GM18505 (cell line): ENCODE results near the gene NANOS3.
"Not testable (repeated sequence)": the region's sequence is repeated elsewhere in the genome, so short reads cannot be mapped to it uniquely, and the experiment has no call there.

ENCODE experiments used
- ATAC-seq: cut with Tn5 transposase; IDR thresholded peaks from one replicate; pipeline ENCODE4 v1.9.1; 2021; ENCODE audit not compliant: unreplicated experiment
- POLR2A ChIP-seq: IDR thresholded peaks from 4 replicates; pipeline ENCODE4 v1.6.1; 2011; ENCODE audit warnings: borderline replicate concordance; ENCODE audit not compliant: insufficient read depth, insufficient read length; ENCODE audit errors: extremely low read depth

NANOS3 gene

DNA sequence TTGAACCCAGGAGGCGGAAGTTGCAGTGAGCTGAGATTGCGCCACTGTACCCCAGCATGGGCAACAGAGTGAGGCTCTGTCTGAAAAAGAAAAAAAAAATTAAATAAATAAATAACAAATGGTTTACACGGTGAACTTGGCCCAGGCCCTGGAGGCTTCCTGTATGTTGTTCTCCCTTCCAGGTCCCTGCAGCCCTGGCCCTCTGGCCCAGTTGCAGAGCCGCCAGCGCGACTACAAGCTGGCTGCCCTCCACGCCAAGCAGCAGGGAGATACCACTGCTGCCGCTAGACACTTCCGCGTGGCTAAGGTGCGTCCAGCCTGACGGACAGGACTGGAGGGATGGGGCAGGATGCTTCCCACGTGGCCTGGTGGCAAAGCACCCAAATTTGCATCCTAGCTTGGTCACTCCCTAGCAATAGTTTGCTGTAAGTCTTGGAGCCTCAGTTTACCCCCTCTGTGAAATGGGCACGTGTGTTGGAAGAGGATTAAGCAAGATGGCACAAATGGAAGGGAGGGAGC, 41.0 kb downstream of the NANOS3 start:
- no peak for TF ChIP-seq POLR2A
- no peak for ATAC-seq

DNA sequence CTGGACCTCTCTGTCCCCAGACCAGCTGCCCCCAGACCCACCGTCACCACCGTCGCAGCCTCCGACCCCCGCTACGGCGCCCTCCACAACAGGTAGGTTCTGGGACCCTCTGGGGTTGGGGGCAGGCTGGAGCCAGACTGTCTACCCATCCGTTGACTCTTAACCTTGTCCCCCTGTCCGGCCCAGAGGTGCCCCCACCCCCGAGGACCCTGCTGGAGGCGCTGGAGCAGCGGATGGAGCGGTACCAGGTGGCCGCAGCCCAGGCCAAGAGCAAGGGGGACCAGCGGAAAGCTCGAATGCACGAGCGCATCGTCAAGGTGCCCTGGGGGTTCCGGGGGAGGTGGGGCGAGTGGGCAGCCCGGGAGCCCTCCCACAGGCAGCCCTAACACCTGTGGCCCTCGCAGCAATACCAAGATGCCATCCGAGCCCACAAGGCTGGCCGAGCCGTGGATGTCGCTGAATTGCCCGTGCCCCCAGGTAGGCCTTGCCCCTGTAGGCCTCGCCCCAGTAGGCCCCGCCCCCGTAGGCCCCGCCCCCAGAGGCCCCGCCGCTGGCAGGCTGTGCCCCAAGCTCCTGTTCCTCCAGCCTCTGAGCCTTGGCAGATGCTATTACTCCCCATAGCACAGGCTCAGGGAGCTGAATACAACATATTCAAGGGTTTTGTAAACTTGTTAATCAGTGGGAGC, 41.9 kb downstream of the NANOS3 start:
- no peak for TF ChIP-seq POLR2A

DNA sequence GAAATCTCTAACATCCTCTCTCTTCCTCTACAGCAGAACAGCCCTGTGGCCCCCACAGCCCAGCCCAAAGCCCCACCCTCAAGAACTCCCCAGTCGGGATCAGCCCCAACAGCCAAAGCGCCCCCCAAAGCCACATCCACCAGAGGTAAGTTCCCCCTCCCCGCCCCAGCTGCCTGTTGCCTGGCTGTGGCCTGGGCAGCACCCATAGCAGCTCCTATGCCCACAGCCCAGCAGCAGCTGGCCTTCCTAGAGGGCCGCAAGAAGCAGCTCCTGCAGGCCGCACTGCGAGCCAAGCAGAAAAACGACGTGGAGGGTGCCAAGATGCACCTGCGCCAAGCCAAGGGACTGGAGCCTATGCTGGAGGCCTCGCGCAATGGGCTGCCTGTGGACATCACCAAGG, 43.6 kb downstream of the NANOS3 start:
- TF ChIP-seq POLR2A = no peak
- ATAC-seq = no peak

More for the DNA sequence above, 41.9 kb downstream of the NANOS3 start:
- ATAC-seq = no peak

DNA sequence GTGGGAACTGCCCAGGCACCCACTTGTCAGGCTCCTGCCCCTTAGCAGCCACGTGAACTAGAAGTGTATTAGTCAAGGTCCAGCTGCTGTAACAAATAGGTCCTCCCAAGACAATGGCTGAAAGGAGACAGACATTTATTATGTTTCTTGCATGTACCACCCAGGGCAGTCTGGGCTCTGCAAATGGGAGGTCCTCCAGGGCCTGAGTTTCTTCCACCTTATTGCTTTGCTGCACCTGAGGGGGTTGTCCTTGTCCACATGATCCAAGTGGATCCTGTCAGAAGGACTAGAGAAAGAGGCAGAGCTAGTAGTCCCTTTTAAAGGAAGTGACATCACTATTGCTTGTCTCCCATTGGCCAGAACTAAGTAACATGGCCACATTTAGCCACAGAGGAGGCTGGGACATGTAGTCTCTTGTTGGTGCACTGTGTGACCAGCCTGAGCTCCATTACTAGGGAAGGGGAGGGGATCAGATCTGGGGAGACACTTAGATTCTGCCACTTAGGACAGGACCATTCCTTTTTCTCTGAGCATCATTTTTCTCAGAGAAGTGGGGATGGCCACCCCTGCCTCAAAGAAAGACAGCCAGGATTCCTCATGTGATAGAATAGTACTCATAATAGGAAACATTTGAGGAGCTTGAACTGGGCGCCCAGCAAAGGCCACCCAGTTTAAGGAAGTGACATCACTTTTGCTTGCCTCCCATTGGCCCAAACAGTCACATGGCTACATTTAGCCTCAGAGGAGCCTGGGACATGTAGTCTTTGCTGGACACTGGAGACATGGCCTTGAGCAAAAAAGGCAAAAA, 44.2 kb downstream of the NANOS3 start:
- no peak for ATAC-seq
- no peak for TF ChIP-seq POLR2A

DNA sequence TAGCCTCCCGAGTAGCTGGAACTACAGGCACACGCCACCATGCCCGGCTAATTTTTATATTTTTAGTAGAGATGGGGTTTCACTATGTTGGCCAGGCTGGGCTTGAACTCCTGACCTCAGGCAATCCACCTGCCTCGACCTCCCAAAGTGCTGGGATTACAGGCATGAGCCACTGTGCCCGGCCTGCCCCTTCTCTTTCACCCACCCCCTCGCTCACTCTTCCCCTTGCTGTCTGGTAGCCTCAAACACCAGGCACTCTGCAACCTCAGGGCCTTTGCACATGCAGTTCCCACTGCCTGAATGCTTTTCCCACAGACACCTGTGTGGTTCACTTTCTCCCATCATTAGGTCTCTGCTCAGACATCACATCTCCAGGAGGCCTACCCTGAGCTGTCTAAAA, 45.2 kb downstream of the NANOS3 start:
- ATAC-seq = not testable (repeated sequence)

DNA sequence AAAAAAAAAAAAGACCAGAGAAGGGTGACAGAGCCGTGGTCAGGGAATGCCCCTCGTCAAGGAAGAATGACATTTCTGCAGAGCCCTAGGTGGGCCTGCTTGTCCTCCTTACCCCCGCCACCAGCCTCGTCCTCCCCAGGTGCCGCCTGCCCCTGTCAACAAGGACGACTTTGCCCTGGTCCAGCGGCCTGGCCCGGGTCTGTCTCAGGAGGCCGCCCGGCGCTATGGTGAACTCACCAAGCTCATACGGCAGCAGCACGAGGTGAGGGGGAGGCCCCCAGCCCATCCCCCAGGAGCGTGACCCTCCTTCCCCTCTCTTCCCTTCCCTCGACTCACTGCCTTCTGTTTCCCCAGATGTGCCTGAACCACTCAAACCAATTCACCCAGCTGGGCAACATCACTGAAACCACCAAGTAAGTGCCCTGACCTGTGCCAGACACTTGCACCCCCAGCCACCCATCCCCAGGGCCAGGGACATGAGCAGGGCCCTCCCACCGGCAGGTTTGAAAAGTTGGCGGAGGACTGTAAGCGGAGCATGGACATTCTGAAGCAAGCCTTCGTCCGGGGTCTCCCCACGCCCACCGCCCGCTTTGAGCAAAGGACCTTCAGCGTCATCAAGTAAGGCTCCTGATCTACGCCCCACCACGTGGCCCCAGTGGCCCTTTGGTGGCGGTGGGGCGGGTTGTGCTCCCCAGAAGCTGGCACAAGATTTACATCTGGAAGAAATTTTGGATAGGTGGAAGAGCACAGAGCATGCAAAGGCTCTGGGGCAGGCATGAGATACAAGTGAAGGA, 46.5 kb downstream of the NANOS3 start:
- ATAC-seq = no peak
- TF ChIP-seq POLR2A = no peak

DNA sequence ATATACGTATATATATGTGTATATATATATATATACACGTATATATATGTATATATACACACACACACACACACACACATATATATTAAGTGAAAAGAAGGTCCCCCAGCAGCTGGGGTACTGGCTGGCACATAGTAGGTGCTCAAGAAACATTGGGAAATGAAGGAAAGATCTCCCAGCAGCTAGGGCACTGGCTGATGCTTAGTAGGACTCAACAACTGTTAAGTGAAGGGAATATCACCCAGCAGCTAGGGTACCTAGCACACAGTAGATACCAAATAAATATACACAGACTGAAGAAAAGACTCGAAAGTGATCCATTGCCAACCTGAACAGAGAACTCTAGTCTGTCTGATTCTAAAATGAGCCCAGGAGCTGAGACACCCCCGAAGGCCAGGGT, 49.1 kb downstream of the NANOS3 start:
- no peak for ATAC-seq
- TF ChIP-seq POLR2A = no peak

DNA sequence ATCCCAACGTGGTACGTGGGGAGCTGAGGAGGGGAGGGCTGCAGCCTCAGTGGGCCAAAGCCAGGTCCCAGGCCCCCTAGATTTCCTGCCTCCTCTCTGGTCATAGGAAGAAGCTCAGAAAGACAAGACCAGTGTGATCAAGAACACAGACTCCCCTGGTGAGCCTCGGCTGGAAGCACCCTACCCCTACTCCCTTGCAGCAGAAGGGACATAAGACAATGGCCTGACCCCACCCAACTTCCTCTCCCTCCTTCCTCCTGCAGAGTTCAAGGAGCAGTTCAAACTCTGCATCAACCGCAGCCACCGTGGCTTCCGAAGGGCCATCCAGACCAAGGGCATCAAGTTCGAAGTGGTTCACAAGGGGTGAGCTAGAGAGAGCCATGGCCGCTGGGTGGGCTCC, 49.8 kb downstream of the NANOS3 start:
- TF ChIP-seq POLR2A = no peak
- ATAC-seq = no peak

DNA sequence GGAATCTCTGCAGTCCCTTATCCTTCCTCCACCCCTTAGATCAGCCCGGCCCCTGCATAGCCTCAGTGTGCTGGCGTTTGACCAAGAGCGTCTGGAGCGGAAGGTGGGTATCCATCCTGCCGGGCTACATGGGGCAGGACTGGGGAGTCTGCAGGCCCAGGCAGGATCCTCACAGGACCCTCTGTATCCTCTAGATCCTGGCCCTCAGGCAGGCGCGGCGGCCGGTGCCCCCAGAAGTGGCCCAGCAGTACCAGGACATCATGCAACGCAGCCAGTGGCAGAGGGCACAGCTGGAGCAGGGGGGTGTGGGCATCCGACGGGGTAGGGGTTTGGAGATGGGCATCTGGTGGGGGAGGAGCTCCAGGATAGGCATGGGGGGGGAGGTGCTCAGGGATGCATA, 52.4 kb downstream of the NANOS3 start:
- no peak for ATAC-seq
- TF ChIP-seq POLR2A = no peak

DNA sequence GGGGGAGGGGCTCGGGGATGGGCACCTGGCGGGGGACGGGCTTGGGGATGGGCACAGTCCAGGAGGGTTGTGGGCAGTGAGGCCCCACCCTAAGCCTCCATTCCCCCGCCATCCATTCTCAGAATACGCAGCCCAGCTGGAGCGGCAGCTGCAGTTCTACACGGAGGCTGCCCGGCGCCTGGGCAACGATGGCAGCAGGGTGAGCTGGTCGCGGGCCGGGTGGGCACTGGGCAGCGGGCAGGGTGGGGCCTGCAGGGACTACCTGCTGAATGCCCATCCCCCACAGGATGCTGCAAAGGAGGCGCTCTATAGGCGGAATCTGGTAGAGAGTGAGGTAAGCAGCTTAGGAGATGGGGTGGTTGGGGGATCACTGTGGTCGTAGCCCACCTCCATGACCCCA, 53.0 kb downstream of the NANOS3 start:
- ATAC-seq = no peak
- no peak for TF ChIP-seq POLR2A
